ENCODE results near the gene LRP6.

DNA sequence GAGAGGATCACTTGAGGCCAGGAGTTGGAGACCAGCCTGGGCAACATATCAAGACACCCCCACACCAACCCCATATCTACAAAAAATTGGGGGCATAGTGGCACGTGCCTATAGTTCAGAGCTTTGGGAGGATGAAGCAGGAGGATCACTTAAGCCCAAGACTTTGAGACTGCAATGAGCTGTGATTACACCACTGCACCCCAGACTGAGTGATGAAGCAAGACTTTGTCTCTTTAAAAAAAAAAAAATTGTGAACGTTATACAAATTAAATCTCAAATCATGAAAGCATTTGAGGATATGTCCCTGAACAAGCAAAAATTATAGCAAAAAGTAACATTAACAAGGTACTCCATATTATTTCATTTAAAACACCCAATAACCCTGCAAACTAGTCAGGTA is 2.9 kb downstream of the LRP6 start:
- no peak for TF ChIP-seq POLR2A (IDR thresholded peaks at IDR 0.05)
- TF ChIP-seq, protein P1, sequence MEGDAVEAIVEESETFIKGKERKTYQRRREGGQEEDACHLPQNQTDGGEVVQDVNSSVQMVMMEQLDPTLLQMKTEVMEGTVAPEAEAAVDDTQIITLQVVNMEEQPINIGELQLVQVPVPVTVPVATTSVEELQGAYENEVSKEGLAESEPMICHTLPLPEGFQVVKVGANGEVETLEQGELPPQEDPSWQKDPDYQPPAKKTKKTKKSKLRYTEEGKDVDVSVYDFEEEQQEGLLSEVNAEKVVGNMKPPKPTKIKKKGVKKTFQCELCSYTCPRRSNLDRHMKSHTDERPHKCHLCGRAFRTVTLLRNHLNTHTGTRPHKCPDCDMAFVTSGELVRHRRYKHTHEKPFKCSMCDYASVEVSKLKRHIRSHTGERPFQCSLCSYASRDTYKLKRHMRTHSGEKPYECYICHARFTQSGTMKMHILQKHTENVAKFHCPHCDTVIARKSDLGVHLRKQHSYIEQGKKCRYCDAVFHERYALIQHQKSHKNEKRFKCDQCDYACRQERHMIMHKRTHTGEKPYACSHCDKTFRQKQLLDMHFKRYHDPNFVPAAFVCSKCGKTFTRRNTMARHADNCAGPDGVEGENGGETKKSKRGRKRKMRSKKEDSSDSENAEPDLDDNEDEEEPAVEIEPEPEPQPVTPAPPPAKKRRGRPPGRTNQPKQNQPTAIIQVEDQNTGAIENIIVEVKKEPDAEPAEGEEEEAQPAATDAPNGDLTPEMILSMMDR (IDR thresholded peaks at IDR 0.05): no peak

Measured in adrenal gland (tissue), 5 donors.